Right forelimb (tissue), 1 donor: ENCODE measurements around the gene CLDN10.

Experiments
- DNase-seq: peaks from one replicate; pipeline ENCODE4 v3.0.0-alpha.2; 2018

CLDN10 gene

DNA sequence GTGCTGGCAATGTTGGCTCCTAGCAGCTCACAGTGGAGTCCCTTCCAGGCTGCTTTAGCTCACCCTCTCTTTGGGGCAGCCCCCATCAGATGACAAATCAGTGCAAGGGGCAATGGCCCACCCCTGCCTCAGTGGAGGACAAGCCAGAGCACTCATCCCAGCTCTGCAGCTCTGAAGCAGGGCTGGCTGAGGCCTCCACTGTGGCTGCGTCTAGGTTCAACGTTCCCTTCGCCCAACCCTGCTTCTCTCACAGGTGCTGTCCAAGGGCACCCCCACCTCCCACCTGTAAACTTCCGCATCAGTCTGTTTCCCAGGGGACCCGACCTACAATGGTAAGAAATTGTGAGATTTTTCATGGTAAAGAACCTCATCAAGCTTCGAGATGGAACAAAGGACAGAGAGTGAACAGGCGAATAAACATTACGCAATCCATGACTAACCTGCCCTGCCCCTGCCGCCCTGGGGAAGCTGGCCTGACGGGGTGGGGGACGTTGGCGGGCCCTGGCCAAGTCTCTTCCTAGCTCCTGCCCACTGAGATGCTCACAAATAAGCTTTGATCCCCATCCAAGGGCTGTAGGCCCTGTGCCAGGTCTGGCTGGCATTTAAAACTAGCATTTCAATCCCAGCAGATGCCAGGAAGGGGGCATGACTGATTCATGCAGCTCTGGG lies 51.5 kb downstream of the CLDN10 start:
- DNase-seq = no peak

DNA sequence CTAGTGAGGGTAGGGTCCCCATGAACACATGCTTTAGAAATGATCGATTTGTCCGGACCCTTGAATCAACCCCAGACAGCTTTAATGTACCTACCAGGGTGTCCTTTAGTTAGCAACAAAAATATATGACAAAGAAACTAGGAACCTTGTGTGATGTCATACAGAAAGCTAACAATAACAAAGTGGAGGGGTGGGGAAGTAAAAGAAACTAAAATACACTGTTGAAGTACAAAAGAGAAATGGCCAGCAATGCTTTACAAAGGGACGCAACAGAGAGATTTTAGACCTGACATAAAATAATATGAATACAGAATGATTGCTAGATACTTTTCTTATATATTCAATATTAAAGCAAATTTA lies 52.0 kb downstream of the CLDN10 start:
- no peak for DNase-seq

GRCh38 chr13:95605448-95606125 lies 53.1 kb downstream of the CLDN10 start:
- DNase-seq = no peak

DNA sequence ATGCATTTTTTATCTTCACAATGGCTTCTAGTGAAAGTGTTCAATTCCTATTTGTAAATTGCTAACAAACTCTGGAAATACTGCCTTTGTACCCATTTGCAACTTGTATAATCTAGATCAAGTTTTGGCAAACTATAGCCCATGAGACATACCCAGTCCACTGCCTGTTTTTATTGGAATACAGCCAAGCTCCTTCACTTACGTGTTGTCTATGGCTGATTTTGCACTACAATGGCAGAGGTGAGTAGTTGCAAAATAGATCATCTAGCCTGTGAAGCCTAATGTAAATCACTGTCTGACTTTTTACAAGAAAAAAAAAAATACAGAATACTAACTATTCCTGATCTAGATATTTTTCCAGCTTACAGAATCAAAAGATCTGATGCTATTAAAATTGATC lies 54.8 kb downstream of the CLDN10 start:
- no peak for DNase-seq

DNA sequence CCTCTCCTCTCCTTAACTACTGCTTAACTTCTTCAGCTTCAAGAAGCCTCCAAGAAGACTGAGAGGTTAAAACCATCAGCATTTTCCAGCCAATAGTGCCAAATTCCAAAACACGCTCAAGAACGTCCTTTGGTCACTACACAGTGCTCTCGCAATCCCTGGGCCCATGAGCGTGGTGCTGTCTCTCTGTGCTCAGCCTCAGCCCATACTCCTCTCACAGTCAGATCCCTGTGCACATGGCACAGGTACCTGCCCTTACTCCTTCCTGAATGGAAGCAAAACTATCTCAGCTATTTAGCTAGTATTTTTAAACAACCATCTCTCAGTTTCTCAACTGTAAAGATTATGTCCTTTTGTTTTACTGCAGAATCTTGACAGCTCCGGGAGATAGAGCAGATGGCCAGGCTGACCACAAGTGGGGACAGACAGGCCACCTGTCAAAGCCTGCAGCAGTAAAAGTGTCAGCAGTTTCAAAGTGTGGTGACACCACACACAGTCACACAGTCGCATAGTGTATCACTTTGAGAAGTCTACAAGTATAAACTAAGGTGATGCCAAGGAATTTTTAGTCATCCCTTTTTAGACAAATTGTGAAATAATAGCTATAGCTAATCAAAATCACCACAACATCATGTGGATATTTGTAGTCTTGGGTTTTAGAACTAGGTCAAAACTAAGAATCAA lies 56.3 kb downstream of the CLDN10 start:
- no peak for DNase-seq

GRCh38 chr13:95614641-95615245 lies 62.2 kb downstream of the CLDN10 start:
- DNase-seq = no peak

DNA sequence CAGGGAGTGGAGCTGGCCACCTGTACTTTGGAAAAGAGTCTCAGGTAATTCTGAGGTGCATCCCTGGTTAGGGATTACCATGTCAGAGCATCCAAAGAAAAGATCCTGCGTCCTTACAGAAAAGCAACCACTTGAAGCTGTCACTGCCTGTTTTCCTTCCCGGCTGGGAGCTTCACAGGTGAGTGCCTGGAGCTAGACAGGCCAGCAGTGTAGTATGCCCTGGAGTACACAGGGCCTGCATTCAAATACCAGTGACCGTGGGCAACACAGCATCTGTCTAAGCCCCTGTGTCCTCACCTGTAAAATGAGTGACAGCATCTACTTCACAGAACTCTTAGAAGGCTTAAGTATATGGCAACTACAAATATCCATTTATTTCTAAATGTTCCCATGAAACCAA lies 63.0 kb downstream of the CLDN10 start:
- no peak for DNase-seq

DNA sequence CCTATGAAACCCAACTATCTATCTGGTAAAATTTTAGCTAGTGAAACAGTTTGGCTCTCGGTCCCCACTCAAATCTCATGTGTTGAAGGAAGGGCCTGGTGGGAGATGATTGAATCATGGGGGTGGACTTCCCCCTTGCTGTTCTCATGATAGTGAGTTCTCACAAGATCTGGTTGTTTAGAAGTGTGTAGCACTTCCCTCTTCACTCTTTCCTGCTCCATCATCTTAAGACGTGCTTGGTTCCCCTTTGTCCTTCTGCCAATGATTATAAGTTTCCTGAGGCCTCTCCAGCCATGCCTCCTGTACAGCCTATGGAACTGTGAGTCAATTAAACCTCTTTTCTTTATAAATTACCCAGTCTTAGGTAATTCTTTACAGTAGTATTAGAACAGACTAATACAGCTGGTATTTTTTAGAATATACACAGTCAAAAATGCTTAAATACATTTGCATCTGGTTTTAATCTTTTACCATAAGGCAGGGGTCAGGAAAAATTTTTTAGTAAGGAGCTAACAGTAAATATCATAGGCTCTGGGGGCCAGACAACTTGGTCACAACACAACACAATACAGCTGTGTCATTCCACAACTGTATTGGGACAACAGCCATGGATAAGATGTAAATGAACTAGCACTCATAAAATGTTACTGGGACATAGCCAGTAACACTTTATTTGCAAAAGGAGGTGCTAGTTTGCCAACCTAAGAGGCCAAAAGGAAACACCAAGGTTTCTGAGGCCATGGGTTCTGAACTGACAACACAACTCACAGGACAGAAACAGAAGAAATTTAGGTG lies 67.7 kb downstream of the CLDN10 start:
- DNase-seq = no peak

DNA sequence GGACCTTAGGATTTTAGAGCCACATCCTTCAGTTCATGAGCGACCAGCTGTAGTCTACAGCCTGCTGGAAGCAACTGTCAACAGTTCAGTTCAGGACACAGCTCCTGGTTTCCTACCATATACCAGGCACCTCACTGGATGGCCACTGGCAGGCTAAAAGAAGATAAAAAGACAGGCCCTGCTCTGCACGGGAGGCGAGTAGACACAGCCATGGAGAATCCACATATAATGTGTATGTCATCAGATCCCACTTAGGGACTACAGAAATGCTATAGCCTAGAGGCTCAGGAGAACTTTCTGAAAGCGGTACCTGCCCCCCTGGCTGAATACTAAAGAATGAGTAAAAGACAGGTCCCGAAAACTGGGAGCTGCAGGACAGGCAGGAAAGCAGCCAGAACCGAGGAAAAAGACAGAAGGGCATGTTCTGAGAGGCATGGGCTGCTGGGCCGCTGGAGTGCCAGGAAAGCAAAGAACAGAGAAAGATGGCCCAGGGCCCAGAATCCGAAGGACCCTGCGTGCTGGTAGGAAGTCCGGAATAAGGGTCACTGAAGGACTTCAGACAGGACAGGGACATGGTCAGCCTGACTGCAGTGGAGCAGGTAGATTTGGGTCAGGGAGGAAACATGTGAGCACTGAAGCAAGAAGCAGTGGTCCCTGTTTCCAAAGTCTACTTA lies 68.4 kb downstream of the CLDN10 start:
- no peak for DNase-seq

- no peak for DNase-seq
Observed at GRCh38 chr13:95623141-95623540, 70.6 kb downstream of the CLDN10 start.

- no peak for DNase-seq
Observed at GRCh38 chr13:95624020-95624419, 71.5 kb downstream of the CLDN10 start.

DNA sequence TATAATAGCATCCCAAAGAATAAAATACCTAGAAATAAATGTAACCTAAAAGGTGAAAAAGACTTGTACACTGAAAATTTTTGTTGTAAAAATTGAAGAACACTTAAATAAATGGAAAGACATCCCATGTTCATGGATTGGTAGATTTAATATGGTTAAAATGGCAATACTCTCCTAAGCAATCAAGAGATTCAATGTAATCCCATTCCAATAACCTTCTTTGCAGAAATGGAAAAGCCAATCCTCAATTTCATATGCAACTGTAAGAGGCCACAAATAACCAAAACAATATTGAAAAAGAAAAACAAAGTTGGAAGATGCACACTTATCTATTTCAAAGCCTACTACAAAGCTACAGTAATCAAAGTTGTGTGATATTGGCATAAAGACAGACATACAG lies 74.2 kb downstream of the CLDN10 start:
- no peak for DNase-seq

DNA sequence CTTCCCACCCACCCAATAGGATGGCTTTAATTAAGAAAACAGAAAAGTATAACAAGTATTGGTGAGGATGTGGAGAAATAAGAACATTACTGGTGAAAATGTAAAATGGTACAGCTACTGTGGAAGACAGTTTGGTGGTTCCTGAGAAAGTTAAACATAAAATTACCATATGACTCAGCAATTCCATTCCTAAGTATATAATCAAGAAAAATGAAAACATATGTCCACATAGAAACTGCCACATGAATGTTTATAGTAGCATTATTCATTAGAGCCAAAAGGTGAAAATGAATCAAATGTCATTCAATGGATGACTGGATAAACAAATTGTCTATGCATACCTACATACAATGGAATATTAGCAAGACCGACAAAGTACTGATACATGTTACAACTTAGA lies 75.1 kb downstream of the CLDN10 start:
- no peak for DNase-seq

DNA sequence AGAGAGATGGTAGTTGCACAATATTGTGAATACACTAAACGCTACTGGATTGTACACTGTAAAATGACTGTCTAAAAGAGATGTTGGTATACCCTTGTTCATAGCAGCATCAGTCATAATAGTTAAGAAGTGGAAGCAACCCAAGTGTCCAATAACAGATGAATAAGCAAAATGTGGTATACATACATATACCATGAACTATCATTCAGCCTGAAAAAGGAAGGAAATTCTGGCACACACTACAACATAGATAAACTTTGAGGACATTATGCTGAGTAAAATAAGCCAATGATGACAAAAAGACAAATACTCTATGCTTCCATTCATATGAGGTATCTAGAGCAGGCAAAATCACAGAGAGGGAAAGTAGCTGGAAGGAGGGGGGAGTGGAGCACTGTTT lies 76.0 kb downstream of the CLDN10 start:
- DNase-seq = no peak

- DNase-seq = no peak
Observed at GRCh38 chr13:95629071-95629470, 76.6 kb downstream of the CLDN10 start.
